Measurements from ENCODE around the gene OPHN1. TPM values are rescaled to one million over a fixed set of nuclear protein-coding genes. Genes with fewer than 3 reads are reported as not detected.

Gene OPHN1
- total and polyA plus RNA-seq, 2 donors (not counting 3 experiments of a cell fraction or from before 2014, with no cell fraction given): 3.9 to 6.7 TPM

DNA sequence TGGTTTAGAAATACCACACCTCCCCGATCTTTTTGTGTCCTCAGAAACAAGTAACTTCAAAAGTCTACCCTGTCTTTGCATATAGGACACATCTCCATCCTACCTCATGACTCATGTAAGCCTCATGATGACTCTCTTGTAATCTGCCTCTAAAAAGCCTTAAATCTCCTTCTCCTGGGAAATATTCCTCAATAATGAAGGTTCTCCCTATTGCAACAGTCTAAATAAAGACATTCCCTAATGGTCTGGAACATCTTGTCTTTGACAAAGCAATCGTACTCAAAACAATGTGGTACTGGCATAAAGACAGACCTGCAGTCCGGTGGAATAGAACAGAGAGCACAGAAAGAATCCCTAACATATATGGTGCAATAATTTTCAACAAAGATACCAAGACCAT lies 257.7 kb downstream of the OPHN1 start:
- Histone ChIP-seq H3K4me2 (ENCODE audit: insufficient read depth, low read length) (no peak overlapping the region), H3K9me1 (replicated peaks; ENCODE audit: control insufficient read depth, extremely low read depth, insufficient read depth, low read length) (no peaks in the 10 kb centered on the region), H3K79me2 (ENCODE audit: control insufficient read depth, insufficient read depth, low read length) (no peaks in the 10 kb centered on the region)

DNA sequence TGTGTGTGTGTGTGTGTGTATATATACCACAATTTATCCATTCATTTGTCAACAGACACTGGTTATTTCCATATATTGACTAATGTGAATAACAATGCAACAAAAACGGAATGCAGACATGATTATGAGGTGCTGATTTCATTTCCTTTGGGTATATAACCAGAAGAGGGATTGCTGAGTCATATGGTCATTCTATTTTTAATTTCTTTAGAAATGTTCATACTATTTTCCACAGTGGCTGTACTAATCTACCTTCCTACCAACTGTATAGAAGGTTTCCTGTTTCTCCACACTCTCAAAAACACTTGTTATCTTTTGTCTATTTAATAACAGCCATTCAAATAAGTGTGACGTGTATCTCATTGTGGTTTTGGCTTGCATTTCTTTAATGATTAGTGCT lies 269.9 kb downstream of the OPHN1 start:
- ChIA-PET CTCF (no interaction called here), POLR2A (no interaction called here)
- Histone ChIP-seq H3K9me1 (replicated peaks; ENCODE audit: control insufficient read depth, extremely low read depth, insufficient read depth, low read length) (no peaks in the 10 kb centered on the region), H4K20me1 (replicated peaks; ENCODE audit: control insufficient read depth, extremely low read depth, insufficient read depth, low read length) (no peaks in the 10 kb centered on the region), H3K27me3 (ENCODE audit: control insufficient read depth in 2 of 2, insufficient read depth in 2 of 2, low read length in 2 of 2) (no peaks in the 10 kb centered on the region), H3K4me2 (ENCODE audit: insufficient read depth, low read length) (peak overlapping the region; percentile 47), H3K36me3 (ENCODE audit: control insufficient read depth in 2 of 2, extremely low read depth in 1 of 2, insufficient read depth in 2 of 2, low read length in 2 of 2) (no peaks in the 10 kb centered on the region), H3K4me3 (replicated peaks in 1 of 3; ENCODE audit: insufficient read depth in 1 of 3, low read depth in 1 of 3, low read length in 3 of 3) (no peak overlapping the region), H3K4me1 (ENCODE audit: control insufficient read depth, extremely low read depth, insufficient read depth, low read length) (peaks cover 21% of the 10 kb centered on the region), H3K27ac (ENCODE audit: insufficient read depth, low read depth, low read length) (peak overlapping the region; percentile 78), H3K9me3 (replicated peaks; ENCODE audit: control insufficient read depth, insufficient read depth, low read length) (no peaks in the 10 kb centered on the region), H3K79me2 (ENCODE audit: control insufficient read depth, insufficient read depth, low read length) (no peaks in the 10 kb centered on the region), H3K9ac (replicated peaks; ENCODE audit: extremely low read depth, insufficient read depth, low read length) (peak overlapping the region; percentile 47), H2AFZ (ENCODE audit: low read depth, low read length) (no peak overlapping the region)
- dilution Hi-C loops (cut with MboI; ENCODE audit: extremely low pct_ligation_motif_present, low sequenced_read_pairs): no loop called here
- TF ChIP-seq MYC (IDR thresholded peaks at IDR 0.05; ENCODE audit: low read depth, low read length): no peak
- no peak for TF ChIP-seq POLR2AphosphoS5 (IDR thresholded peaks at IDR 0.05; ENCODE audit: insufficient read depth, low read depth, low read length)
- TF ChIP-seq FOS (IDR thresholded peaks at IDR 0.05; ENCODE audit: borderline replicate concordance, insufficient read depth, low read length): peak; percentile 61
- no peak for TF ChIP-seq POLR2A (IDR thresholded peaks at IDR 0.05; ENCODE audit: low read depth, low read length)
- no peak for TF ChIP-seq EZH2 (IDR thresholded peaks at IDR 0.05; ENCODE audit: borderline replicate concordance, low read depth, low read length, severe bottlenecking)
- TF ChIP-seq, protein P1, sequence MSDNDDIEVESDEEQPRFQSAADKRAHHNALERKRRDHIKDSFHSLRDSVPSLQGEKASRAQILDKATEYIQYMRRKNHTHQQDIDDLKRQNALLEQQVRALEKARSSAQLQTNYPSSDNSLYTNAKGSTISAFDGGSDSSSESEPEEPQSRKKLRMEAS (IDR thresholded peaks at IDR 0.05; ENCODE audit: insufficient read depth, insufficient read length): no peak
- TF ChIP-seq, protein P2, sequence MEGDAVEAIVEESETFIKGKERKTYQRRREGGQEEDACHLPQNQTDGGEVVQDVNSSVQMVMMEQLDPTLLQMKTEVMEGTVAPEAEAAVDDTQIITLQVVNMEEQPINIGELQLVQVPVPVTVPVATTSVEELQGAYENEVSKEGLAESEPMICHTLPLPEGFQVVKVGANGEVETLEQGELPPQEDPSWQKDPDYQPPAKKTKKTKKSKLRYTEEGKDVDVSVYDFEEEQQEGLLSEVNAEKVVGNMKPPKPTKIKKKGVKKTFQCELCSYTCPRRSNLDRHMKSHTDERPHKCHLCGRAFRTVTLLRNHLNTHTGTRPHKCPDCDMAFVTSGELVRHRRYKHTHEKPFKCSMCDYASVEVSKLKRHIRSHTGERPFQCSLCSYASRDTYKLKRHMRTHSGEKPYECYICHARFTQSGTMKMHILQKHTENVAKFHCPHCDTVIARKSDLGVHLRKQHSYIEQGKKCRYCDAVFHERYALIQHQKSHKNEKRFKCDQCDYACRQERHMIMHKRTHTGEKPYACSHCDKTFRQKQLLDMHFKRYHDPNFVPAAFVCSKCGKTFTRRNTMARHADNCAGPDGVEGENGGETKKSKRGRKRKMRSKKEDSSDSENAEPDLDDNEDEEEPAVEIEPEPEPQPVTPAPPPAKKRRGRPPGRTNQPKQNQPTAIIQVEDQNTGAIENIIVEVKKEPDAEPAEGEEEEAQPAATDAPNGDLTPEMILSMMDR (IDR thresholded peaks at IDR 0.05; ENCODE audit: extremely low read depth in 1 of 2, insufficient read depth in 1 of 2, low read depth in 1 of 2, low read length in 2 of 2): no peak
- peak; percentile 32 for TF ChIP-seq GATA2 (IDR thresholded peaks at IDR 0.05; ENCODE audit: insufficient read depth, insufficient read length, low read depth, low read length)
- TF ChIP-seq JUN (IDR thresholded peaks at IDR 0.05; ENCODE audit: borderline replicate concordance, insufficient read depth, insufficient read length, low read depth): peak; percentile 87
- intact Hi-C loops (cut with micrococcal nuclease): loop anchor here (5.0 kb wide), 1 partner anchor 551 kb away; no protein-coding TSS in a partner anchor
- DNase-seq (ENCODE audit: low read depth, low spot score): peak; percentile 87
- BruUV-seq (replicated peaks): no TSS peak
- peak; percentile 48 for FAIRE-seq

More for the DNA sequence above, 257.7 kb downstream of the OPHN1 start:
- Histone ChIP-seq H3K27me3 (ENCODE audit: control insufficient read depth in 2 of 2, insufficient read depth in 2 of 2, low read length in 2 of 2) (no peaks in the 10 kb centered on the region), H3K27ac (ENCODE audit: insufficient read depth, low read depth, low read length) (no peak overlapping the region), H3K36me3 (ENCODE audit: control insufficient read depth in 2 of 2, extremely low read depth in 1 of 2, insufficient read depth in 2 of 2, low read length in 2 of 2) (no peaks in the 10 kb centered on the region), H4K20me1 (replicated peaks; ENCODE audit: control insufficient read depth, extremely low read depth, insufficient read depth, low read length) (no peaks in the 10 kb centered on the region), H3K4me3 (replicated peaks in 1 of 3; ENCODE audit: insufficient read depth in 1 of 3, low read depth in 1 of 3, low read length in 3 of 3) (no peak overlapping the region), H3K4me1 (ENCODE audit: control insufficient read depth, extremely low read depth, insufficient read depth, low read length) (peaks cover 2% of the 10 kb centered on the region), H3K9me3 (replicated peaks; ENCODE audit: control insufficient read depth, insufficient read depth, low read length) (no peaks in the 10 kb centered on the region), H2AFZ (ENCODE audit: low read depth, low read length) (no peak overlapping the region), H3K9ac (replicated peaks; ENCODE audit: extremely low read depth, insufficient read depth, low read length) (no peak overlapping the region)
- FAIRE-seq: no peak
- DNase-seq (ENCODE audit: low read depth, low spot score): no peak
- dilution Hi-C loops (cut with MboI; ENCODE audit: extremely low pct_ligation_motif_present, low sequenced_read_pairs) (no loop called here), intact Hi-C loops (cut with micrococcal nuclease) (no loop called here)
- BruUV-seq (replicated peaks): no TSS peak
- CTCF ChIA-PET: no interaction called here
- POLR2A ChIA-PET: no interaction called here
- TF ChIP-seq, protein P2 (IDR thresholded peaks at IDR 0.05; ENCODE audit: extremely low read depth in 1 of 2, insufficient read depth in 1 of 2, low read depth in 1 of 2, low read length in 2 of 2): no peak
- TF ChIP-seq MYC (IDR thresholded peaks at IDR 0.05; ENCODE audit: low read depth, low read length): no peak
- no peak for TF ChIP-seq JUN (IDR thresholded peaks at IDR 0.05; ENCODE audit: borderline replicate concordance, insufficient read depth, insufficient read length, low read depth)
- no peak for TF ChIP-seq EZH2 (IDR thresholded peaks at IDR 0.05; ENCODE audit: borderline replicate concordance, low read depth, low read length, severe bottlenecking)
- TF ChIP-seq GATA2 (IDR thresholded peaks at IDR 0.05; ENCODE audit: insufficient read depth, insufficient read length, low read depth, low read length): no peak

All from endothelial cell of umbilical vein (primary cell).